GM12872 (cell line): Measurements from ENCODE around the gene PPP2R2C.

ENCODE experiments used
- CTCF ChIP-seq: IDR thresholded peaks from 3 replicates; pipeline ENCODE4 v1.5.1; 2011; ENCODE audit warnings: low read depth, mild to moderate bottlenecking, low read length, moderate library complexity; ENCODE audit not compliant: insufficient read depth

PPP2R2C gene

GRCh38 chr4:6277935-6278800, 194.2 kb downstream of the PPP2R2C start:
- no peak for TF ChIP-seq CTCF

- no peak for TF ChIP-seq CTCF
Measured at GRCh38 chr4:6277139-6277802, 195.1 kb downstream of the PPP2R2C start.

GRCh38 chr4:6275898-6276806, 196.3 kb downstream of the PPP2R2C start:
- no peak for TF ChIP-seq CTCF

GRCh38 chr4:6275351-6275750, 197.1 kb downstream of the PPP2R2C start:
- no peak for TF ChIP-seq CTCF

- no peak for TF ChIP-seq CTCF
Measured at GRCh38 chr4:6273661-6273990, 198.8 kb downstream of the PPP2R2C start.

- TF ChIP-seq CTCF: no peak
Measured at GRCh38 chr4:6272863-6273660, 199.4 kb downstream of the PPP2R2C start.
